ENCODE results near the gene PCSK7. TPM values are rescaled to one million over a fixed set of nuclear protein-coding genes. Genes with fewer than 3 reads are reported as not detected.

PCSK7 gene
- total RNA-seq, 1 donor from 2014 or later = 50.2 TPM

DNA sequence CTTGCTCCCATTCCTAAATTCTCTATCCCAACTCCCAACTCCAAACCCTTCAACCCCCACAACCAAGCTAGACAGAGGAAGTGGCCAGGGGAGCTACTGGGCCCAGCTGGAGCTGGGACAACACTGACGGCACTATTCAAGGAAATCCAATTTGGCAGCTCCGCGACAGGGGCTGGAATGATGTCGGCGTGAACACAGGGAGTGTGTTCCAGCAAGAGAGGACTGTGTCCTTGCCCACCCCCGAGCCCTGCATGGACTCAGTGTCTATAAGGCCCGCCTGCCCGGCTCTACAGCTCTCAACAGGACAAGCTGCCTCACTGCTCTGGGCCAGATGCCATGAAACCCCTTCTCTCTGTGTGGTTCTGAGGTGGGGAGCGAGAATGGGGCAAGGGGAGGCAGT is 11.3 kb downstream of the PCSK7 start:
- Histone ChIP-seq H3K27me3 (ENCODE audit: low read depth) (no peaks in the 10 kb centered on the region), H3K4me3 (no peak overlapping the region), H3K9me3 (no peaks in the 10 kb centered on the region), H3K27ac (peak overlapping the region; percentile 64), H3K36me3 (peaks cover 97% of the 10 kb centered on the region), H3K4me1 (peaks cover 45% of the 10 kb centered on the region)
- ATAC-seq (peak; percentile 25 to 31), DNase-seq (no peak)
- TF ChIP-seq, protein P1, sequence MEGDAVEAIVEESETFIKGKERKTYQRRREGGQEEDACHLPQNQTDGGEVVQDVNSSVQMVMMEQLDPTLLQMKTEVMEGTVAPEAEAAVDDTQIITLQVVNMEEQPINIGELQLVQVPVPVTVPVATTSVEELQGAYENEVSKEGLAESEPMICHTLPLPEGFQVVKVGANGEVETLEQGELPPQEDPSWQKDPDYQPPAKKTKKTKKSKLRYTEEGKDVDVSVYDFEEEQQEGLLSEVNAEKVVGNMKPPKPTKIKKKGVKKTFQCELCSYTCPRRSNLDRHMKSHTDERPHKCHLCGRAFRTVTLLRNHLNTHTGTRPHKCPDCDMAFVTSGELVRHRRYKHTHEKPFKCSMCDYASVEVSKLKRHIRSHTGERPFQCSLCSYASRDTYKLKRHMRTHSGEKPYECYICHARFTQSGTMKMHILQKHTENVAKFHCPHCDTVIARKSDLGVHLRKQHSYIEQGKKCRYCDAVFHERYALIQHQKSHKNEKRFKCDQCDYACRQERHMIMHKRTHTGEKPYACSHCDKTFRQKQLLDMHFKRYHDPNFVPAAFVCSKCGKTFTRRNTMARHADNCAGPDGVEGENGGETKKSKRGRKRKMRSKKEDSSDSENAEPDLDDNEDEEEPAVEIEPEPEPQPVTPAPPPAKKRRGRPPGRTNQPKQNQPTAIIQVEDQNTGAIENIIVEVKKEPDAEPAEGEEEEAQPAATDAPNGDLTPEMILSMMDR (IDR thresholded peaks at IDR 0.05) = no peak
- intact Hi-C loops (cut with DNase I) = no loop called here

DNA sequence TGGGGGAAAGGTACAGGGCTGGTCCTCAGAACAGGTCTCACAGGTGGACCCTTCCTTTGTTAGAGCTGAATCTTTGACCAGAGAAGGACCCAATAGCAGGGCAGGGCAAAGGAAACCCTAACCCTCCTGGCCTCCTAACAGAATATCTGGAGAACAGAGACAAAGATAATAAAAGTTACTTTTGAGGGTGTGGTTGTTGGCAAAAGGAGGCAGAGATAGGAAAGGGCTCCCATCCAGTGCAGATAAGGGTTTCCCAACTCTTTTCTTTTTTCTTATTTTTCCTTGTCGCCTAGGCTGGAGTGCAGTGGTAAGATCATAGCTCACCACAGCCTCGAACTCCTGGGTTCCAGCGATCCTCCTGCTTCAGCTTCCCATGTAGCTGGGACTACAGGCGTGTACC is 11.9 kb downstream of the PCSK7 start:
- Histone ChIP-seq H3K27me3 (ENCODE audit: low read depth) (no peaks in the 10 kb centered on the region), H3K4me3 (no peak overlapping the region), H3K27ac (peak overlapping the region; percentile 64), H3K9me3 (no peaks in the 10 kb centered on the region), H3K4me1 (peaks cover 45% of the 10 kb centered on the region), H3K36me3 (peaks cover 97% of the 10 kb centered on the region)
- DNase-seq (no peak), ATAC-seq (no peak)
- intact Hi-C loops (cut with DNase I) = no loop called here
- TF ChIP-seq, protein P1 (IDR thresholded peaks at IDR 0.05) = no peak

DNA sequence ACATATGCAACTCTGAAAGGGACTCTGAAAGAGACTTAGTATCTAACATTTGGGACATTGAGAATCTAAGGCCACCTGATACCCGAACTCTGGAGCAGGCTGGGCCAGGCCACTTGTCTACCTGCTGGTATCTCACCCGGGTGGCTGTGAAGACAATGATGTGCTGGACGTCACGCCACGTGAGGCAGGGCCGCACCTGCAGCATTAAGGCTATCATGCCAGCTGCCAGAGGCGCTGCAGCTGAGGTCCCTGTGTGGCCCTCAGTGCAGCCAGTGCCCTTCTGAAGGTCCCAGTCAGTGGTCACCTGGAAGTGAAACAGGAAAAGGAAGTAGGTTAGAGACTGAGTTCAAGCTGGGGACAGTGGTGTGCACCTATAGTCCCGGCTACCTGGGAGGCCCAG is 12.4 kb downstream of the PCSK7 start:
- Histone ChIP-seq H3K27me3 (ENCODE audit: low read depth) (no peaks in the 10 kb centered on the region), H3K27ac (no peak overlapping the region), H3K36me3 (peaks cover 100% of the 10 kb centered on the region), H3K4me1 (peaks cover 45% of the 10 kb centered on the region), H3K9me3 (no peaks in the 10 kb centered on the region), H3K4me3 (no peak overlapping the region)
- intact Hi-C loops (cut with DNase I) = no loop called here
- no peak for ATAC-seq
- TF ChIP-seq, protein P1 (IDR thresholded peaks at IDR 0.05) = no peak
- DNase-seq = no peak

DNA sequence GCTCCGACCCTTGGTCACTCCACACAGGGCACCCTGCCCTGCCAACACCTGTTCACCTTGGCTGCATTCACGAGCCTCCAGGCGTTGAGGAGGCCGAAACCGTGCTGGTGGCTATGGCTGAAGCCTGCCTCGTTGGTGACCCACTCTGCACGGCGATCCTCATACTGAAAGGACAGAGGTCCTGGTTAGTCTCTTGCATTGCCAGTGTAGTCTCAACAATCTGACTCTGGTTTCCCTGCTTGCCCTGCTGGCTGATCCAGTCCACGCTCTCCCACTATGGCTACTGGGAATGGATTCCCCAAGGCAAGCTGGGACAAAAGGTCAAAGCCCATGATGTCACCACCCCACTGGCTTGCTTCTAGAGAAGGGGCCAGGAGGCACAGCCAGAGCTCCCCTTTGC is 12.9 kb downstream of the PCSK7 start:
- no peaks in the 10 kb centered on the region for H3K27me3 ChIP-seq (ENCODE audit: low read depth)
- H3K36me3 ChIP-seq = peaks cover 100% of the 10 kb centered on the region
- DNase-seq (no peak), ATAC-seq (no peak)
- intact Hi-C loops (cut with DNase I) = no loop called here
- peaks cover 45% of the 10 kb centered on the region for H3K4me1 ChIP-seq
- TF ChIP-seq, protein P1 (IDR thresholded peaks at IDR 0.05) = no peak
- H3K9me3 ChIP-seq = no peaks in the 10 kb centered on the region
- no peak overlapping the region for H3K4me3 ChIP-seq
- no peak overlapping the region for H3K27ac ChIP-seq

DNA sequence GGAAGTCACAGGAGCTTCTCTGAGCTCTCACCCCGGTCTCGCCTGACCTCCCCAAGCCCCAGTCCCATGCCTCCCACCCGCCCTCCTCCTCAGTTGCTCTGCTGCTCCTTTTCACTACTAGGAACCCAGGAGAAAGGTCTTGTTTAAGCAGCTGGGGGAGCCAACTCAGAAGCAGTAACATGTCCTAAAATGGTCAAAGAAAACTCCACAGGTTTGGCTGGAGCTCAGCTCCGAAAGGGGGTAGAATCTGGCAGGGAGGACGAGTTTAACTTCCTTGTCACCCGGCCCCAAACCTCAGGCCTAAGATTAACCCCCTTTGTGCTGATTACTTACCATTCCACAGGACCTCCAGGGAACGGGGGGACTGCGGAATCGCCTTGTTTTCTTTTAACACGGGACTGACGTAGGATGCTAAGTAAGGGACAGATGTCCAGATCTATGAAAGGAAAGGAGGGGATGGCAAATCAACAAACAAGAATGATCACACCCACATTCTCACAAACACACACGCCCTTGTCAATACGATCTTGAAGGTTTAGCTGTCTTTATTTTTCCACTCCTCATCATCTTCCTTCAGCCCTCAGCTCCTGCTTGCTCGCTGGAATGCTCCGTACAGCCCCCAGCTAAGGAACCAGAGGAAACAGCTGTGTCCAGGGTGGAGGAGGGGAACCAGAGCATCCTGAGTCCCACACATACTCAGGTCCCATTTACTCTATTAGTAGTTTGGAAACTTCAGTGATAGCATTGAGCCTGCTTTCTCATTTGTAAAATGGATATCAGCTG is 13.5 kb downstream of the PCSK7 start:
- H3K4me3 ChIP-seq = no peak overlapping the region
- TF ChIP-seq, protein P1 (IDR thresholded peaks at IDR 0.05) = no peak
- peaks cover 45% of the 10 kb centered on the region for H3K4me1 ChIP-seq
- H3K27me3 ChIP-seq (ENCODE audit: low read depth) = no peaks in the 10 kb centered on the region
- no peak for ATAC-seq
- intact Hi-C loops (cut with DNase I) = no loop called here
- H3K36me3 ChIP-seq = peaks cover 99% of the 10 kb centered on the region
- H3K9me3 ChIP-seq = no peaks in the 10 kb centered on the region
- DNase-seq = peak; percentile 14
- peak overlapping the region; percentile 55 for H3K27ac ChIP-seq

Measured in lower lobe of right lung (tissue), 2 donors.